Activated CD4-positive, CD25-positive, alpha-beta regulatory T cell treated with anti-CD3 and anti-CD28 coated beads, Interleukin-2, amount 50 U/mL, for 16 hours (primary cell): ENCODE data around the gene ATRNL1.
"Not testable (repeated sequence)": the region's sequence is repeated elsewhere in the genome, so short reads cannot be mapped to it uniquely, and the experiment has no call there.

Experiments
- DNase-seq: peaks from one replicate; pipeline ENCODE4 v3.0.0-alpha.2; 2020; ENCODE audit warnings: low read depth, low spot score

ATRNL1 gene

GRCh38 chr10:115422624-115423023 is 329.5 kb downstream of the ATRNL1 start:
- no peak for DNase-seq

- no peak for DNase-seq
Observed at GRCh38 chr10:115427611-115428010, 334.4 kb downstream of the ATRNL1 start.

DNA sequence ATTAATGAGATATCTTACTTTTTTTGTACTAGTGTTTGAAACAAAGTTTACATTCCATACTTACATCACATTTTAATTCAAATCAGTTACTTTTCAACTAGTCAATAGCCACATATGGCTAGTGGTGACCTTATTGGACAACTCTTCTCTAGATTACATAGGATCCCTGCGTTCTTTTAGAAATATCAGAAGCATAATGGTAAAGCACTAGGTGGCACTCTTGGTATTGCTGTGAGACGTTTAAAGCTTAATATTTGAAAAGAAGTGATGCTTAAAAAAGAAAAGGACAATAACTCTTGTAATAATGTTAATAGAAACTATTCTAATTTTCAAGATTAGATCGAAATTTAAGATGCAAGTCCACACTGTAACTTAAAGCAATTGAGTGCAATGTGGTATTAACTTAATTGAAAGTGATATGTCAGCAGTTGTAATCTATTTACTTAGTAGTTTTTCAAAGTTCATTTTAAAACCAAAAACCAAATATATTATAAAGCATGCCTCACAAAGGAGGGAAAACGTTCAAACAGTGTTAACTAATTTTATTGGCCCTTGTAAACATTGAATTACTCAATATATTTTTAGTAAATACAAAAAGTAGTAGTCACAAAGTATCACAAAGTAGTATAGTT is 339.1 kb downstream of the ATRNL1 start:
- DNase-seq, result no peak

- DNase-seq, result no peak
Observed at GRCh38 chr10:115436999-115437398, 343.8 kb downstream of the ATRNL1 start.

DNA sequence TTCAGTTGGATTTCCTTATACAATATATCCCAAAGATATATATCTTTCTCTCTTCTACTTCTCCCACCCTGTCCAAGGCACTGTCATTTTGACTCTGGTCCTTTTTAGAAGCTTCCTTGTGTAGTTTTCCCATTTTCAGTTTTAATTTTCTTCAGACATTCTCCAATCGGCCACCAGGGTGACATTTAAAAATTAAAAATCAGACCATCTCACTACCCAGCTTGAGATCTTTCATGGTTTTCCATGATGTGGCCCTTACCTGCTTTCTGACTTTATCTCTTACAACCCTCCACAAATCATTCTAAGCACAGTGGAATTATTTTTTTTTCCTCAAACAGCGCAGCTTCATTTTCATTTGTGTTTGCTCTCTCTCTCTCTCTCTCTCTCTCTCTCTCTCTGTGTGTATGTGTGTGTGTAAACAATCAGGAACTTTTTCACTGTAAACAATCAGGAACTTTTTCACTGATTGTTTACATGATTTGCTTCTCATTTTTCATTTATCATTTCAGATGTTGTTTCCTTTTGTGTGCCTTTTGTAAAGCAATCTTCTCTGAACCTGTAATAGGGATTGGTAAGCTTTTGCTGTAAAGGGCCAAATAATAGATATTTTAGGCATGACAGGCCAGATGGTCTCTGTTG is 348.9 kb downstream of the ATRNL1 start:
- no peak for DNase-seq

DNA sequence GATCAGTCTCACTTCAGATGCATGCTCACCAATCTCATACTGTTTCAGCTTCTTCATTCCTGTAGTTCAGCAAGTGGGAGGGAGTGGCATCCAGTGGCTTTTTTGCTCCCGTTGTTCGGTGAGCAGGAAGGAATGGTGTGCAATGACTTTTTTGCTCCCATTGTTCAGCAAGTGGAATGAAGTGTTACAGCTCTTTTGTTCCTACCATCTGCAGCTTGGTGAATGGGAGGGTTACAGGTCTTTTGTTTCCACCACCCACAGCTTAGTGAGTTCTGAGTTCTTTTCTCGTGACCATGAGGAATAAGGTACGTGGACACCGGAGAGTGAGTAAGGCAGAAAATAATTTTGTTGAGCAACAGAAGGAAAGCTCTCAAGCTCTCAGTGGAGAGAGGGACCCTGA is 363.6 kb downstream of the ATRNL1 start:
- no peak for DNase-seq

DNA sequence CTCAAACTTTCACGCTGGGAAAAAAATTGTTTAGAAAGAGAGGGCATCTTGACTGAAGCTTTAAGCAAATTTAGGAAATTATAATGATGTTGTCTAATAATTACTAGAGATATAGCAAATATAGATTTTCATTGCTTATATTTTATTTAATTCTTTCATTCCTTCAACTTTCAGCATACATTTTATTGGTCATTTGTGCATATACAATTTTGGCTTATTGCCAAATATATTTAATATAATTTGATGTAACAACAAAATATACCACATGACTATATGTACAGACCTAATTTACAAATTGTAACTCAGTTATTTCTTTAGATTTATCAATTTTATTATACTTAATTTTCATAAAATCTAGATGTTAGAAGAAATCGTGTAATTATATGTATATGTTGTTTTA is 390.1 kb downstream of the ATRNL1 start:
- DNase-seq, result no peak

DNA sequence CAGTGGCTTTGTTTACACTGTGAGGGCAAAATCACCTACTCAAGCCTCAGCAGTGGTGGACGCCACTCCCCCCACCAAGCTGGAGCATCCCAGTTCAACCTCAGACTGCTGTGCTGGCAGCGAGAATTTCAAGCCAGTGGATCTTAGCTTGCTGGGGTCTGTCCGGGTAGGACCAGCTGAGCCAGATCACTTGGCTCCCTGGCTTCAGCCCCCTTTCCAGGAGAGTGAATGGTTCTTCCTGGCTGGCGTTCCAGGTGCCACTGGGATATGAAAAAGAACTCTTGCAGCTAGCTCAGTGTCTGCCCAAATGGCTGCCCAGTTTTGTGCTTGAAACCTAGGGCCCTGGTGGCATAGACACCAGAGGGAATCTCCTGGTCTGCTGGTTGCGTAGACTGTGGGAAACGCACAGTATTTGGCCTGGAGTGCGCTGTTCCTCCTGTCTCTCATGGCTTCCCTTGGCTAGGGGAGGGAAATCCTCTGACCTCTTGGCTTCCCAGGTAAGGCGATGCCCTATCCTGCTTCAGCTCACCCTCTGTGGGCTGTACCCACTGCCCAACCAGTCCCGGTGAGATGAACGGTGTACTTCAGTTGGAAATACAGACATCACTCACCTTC is 398.5 kb downstream of the ATRNL1 start:
- no peak for DNase-seq

- DNase-seq, result no peak
Observed at GRCh38 chr10:115503546-115503945, 410.4 kb downstream of the ATRNL1 start.

DNA sequence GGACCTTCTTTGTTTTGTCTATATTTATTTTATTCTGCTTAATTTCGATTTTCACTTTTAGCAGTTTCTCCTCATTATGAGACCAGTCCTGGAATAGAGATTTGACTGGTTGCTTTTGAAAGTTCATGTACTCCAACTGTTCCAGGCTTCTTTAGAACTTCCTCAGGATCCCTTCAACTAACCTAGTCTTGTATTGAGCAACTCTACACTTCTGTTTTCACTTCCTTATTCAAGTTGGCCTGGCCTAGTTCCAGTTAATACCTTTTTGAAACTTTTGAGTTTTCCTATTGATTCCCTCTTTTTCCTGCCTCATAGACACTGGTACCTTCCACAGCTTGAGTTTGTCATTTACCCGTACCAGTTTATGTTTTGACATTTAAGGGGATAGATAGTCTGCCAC is 421.7 kb downstream of the ATRNL1 start:
- DNase-seq, result no peak

GRCh38 chr10:115525141-115525540 is 432.0 kb downstream of the ATRNL1 start:
- DNase-seq, result no peak

- DNase-seq, result not testable (repeated sequence)
Observed at GRCh38 chr10:115527682-115528081, 434.5 kb downstream of the ATRNL1 start.

DNA sequence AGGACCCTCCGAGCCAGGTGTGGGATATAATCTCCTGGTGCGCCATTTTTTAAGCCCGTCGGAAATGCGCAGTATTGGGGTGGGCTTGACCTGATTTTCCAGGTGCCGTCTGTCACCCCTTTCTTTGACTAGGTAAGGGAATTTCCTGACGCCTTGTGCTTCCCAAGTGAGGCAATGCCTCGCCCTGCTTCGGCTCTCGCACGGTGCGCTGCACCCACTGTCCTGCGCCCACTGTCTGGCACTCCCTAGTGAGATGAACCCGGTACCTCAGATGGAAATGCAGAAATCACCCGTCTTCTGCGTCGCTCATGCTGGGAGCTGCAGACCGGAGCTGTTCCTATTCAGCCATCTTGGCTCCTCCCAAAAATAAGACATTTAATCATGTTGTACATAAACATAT is 443.2 kb downstream of the ATRNL1 start:
- not testable (repeated sequence) for DNase-seq

- no peak for DNase-seq
Observed at GRCh38 chr10:115539142-115539762, 446.1 kb downstream of the ATRNL1 start.

GRCh38 chr10:115555887-115556402 is 462.8 kb downstream of the ATRNL1 start:
- DNase-seq, result no peak

- DNase-seq, result no peak
Observed at GRCh38 chr10:115558252-115558651, 465.1 kb downstream of the ATRNL1 start.

- DNase-seq, result no peak
Observed at GRCh38 chr10:115566867-115567266, 473.7 kb downstream of the ATRNL1 start.

- no peak for DNase-seq
Observed at GRCh38 chr10:115572740-115573455, 479.7 kb downstream of the ATRNL1 start.

DNA sequence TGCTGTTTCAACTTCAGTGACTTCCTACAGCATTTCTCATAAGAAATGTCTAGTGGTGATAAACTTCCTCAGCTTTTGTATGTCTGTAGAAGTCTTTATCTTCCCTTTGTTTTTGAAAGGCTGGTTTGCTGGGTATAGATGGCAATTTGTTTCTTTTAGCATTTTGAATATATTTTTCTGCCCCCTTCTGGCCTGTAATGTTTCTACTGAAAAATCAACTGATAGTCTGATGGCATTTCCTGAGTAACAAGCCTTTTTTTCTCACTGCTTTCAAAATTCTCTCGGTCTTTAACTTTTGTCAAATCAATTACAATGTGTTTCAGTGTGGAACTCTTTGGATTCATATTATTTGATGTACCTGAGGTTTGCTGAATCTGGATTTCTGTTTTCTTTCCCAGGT is 487.1 kb downstream of the ATRNL1 start:
- no peak for DNase-seq

- no peak for DNase-seq
Observed at GRCh38 chr10:115593060-115593459, 499.9 kb downstream of the ATRNL1 start.

- DNase-seq, result no peak
Observed at GRCh38 chr10:115604627-115605026, 511.5 kb downstream of the ATRNL1 start.

DNA sequence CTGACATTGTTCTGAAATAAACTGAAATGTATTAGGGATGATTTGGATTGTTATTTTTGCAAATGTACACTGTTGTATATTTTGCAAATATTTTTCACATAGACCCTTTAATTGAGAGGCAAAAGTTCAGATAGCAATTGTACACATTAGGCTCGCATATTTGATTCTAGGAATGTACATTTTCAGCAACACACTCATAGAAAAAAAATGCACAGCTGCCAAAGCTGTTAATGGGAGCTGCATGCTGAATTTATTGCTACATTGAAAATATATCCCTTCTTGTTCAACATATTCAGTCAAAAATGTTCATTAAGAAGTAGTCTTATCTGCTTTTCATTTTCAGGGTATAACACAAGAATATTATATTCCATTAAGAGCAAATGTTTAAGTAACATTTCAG is 512.9 kb downstream of the ATRNL1 start:
- no peak for DNase-seq
